ENCODE results near the gene GORASP2.

DNA sequence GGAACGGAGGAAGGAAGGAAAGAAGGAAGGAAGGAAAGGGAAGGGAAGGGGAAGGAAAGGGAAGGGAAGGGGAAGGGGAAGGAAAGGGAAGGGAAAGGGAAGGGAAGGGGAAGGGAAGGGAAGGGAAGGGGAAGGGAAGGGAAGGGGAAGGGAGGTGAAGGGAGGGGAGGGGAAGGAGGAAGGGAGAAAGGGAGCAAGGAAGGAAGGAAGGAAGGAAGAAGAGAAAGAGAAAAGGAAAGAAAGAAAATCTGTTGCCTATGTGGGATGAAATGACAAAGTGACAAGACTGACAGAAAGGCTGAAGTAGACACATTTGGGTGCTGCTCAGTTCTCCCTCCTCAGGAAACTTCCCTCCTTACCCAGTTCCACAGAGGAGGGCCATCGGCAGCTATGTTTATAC, 46.3 kb upstream of the GORASP2 start:
- TF ChIP-seq, protein P1, sequence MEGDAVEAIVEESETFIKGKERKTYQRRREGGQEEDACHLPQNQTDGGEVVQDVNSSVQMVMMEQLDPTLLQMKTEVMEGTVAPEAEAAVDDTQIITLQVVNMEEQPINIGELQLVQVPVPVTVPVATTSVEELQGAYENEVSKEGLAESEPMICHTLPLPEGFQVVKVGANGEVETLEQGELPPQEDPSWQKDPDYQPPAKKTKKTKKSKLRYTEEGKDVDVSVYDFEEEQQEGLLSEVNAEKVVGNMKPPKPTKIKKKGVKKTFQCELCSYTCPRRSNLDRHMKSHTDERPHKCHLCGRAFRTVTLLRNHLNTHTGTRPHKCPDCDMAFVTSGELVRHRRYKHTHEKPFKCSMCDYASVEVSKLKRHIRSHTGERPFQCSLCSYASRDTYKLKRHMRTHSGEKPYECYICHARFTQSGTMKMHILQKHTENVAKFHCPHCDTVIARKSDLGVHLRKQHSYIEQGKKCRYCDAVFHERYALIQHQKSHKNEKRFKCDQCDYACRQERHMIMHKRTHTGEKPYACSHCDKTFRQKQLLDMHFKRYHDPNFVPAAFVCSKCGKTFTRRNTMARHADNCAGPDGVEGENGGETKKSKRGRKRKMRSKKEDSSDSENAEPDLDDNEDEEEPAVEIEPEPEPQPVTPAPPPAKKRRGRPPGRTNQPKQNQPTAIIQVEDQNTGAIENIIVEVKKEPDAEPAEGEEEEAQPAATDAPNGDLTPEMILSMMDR (IDR thresholded peaks at IDR 0.05): no peak
- no peak for TF ChIP-seq EZH2 (IDR thresholded peaks at IDR 0.05)

All from neural progenitor cell (in vitro differentiated cells).